ENCODE measurements around the gene SLC1A5.

DNA sequence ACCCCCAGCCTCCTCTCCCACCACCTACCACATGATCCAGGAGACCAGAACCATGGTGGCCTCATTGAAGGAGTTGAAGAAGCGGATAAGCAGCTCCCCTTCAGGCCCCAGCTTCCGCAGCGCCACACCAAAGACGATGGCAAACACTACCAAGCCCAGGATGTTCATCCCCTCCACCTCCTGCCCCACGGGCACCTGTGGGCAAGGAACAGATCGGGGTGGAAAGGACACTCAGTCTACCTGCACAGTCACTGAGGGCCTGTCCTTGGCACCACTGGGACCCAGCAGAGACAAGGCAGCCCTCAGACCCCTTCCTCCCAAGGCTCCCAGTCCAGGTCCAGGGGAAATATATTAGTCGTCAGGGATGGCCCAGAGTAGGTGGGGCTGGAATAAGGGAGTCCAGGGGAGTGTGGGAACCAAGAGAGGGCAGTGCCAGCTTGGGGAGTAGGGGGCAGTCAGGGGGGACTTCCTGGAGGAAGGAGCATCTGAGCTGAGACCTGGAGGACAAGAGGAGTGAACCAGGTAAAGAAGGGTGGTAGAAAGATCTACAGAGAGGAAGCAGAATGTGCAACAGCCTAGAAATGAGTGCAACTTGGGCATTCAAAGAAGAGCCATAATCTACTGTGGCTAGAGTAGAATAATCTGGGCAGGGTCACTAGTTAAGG, 5.9 kb downstream of the SLC1A5 start:
- TF ChIP-seq, protein P1, sequence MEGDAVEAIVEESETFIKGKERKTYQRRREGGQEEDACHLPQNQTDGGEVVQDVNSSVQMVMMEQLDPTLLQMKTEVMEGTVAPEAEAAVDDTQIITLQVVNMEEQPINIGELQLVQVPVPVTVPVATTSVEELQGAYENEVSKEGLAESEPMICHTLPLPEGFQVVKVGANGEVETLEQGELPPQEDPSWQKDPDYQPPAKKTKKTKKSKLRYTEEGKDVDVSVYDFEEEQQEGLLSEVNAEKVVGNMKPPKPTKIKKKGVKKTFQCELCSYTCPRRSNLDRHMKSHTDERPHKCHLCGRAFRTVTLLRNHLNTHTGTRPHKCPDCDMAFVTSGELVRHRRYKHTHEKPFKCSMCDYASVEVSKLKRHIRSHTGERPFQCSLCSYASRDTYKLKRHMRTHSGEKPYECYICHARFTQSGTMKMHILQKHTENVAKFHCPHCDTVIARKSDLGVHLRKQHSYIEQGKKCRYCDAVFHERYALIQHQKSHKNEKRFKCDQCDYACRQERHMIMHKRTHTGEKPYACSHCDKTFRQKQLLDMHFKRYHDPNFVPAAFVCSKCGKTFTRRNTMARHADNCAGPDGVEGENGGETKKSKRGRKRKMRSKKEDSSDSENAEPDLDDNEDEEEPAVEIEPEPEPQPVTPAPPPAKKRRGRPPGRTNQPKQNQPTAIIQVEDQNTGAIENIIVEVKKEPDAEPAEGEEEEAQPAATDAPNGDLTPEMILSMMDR (IDR thresholded peaks at IDR 0.05) = no peak
- no peak for TF ChIP-seq POLR2A (IDR thresholded peaks at IDR 0.05)
- no peak for TF ChIP-seq EP300 (IDR thresholded peaks at IDR 0.05)

Measured in tibial nerve (tissue), 4 donors.